HepG2 (cell line): ENCODE results near the gene WBP1. TPM values are rescaled to one million over a fixed set of nuclear protein-coding genes. Genes with fewer than 3 reads are reported as not detected.
A peak's percentile ranks its signal among the peaks of the same experiment; 100 is the strongest.

Source experiments
- ARNT2 ChIP-seq: sonication (generic); formaldehyde crosslinking; IDR thresholded peaks from 2 replicates; pipeline ENCODE4 v1.8.0; 2022; ENCODE audit warnings: mild to moderate bottlenecking, low read depth, missing genetic modification reagents, moderate library complexity
- BORCS8-MEF2B ChIP-seq: sonication (generic); formaldehyde crosslinking; IDR thresholded peaks from 2 replicates; pipeline ENCODE4 v1.8.0; 2022; ENCODE audit warnings: mild to moderate bottlenecking, missing genetic modification reagents
- CCDC6 ChIP-seq: sonication (generic); formaldehyde crosslinking; IDR thresholded peaks from 2 replicates; pipeline ENCODE4 v1.8.1; 2022; ENCODE audit warnings: mild to moderate bottlenecking, missing genetic modification reagents, moderate library complexity
- KDM6A ChIP-seq: IDR thresholded peaks from 2 replicates; pipeline ENCODE4 v1.6.1; 2016; ENCODE audit warnings: low read depth
- NFATC3 ChIP-seq: sonication (generic); formaldehyde crosslinking; IDR thresholded peaks from 2 replicates; pipeline ENCODE4 v1.5.1; 2020; ENCODE audit warnings: mild to moderate bottlenecking, missing genetic modification reagents
- POLR2AphosphoS2 ChIP-seq: IDR thresholded peaks from 2 replicates; pipeline ENCODE4 v1.6.1; 2011; ENCODE audit warnings: low read depth, low read length, improper control_type of control experiment
- TBX3 ChIP-seq: fragments of 450-650 bp; IDR thresholded peaks from 2 replicates; pipeline ENCODE4 v1.6.1; 2017; ENCODE audit warnings: antibody characterized with exemption, mild to moderate bottlenecking, inconsistent platforms, borderline replicate concordance
- ZC3H13 ChIP-seq: sonication (generic); formaldehyde crosslinking; IDR thresholded peaks from 2 replicates; pipeline ENCODE4 v1.8.1; 2023; ENCODE audit warnings: mild to moderate bottlenecking, missing genetic modification reagents, moderate library complexity
- ZNF343 ChIP-seq: sonication (generic); formaldehyde crosslinking; IDR thresholded peaks from 2 replicates; pipeline ENCODE4 v1.4.0; 2020; ENCODE audit warnings: mild to moderate bottlenecking, missing genetic modification reagents
- ZNF367 ChIP-seq: sonication (generic); formaldehyde crosslinking; IDR thresholded peaks from 2 replicates; pipeline ENCODE4 v1.4.0; 2020; ENCODE audit warnings: missing genetic modification reagents, borderline replicate concordance
- ZNF431 ChIP-seq: sonication (generic); formaldehyde crosslinking; IDR thresholded peaks from 2 replicates; pipeline ENCODE4 v1.9.0; 2022; ENCODE audit warnings: missing genetic modification reagents, low read depth, mild to moderate bottlenecking, borderline replicate concordance
- ZNF556 ChIP-seq: sonication (generic); formaldehyde crosslinking; IDR thresholded peaks from 2 replicates; pipeline ENCODE4 v1.4.0; 2020; ENCODE audit warnings: mild to moderate bottlenecking, missing genetic modification reagents, borderline replicate concordance
- ZNF598 ChIP-seq: sonication (generic); formaldehyde crosslinking; IDR thresholded peaks from 2 replicates; pipeline ENCODE4 v1.5.1; 2020; ENCODE audit warnings: mild to moderate bottlenecking, missing genetic modification reagents, borderline replicate concordance
- ZNF747 ChIP-seq: sonication (generic); formaldehyde crosslinking; IDR thresholded peaks from 2 replicates; pipeline ENCODE4 v1.8.1; 2023; ENCODE audit warnings: missing genetic modification reagents, mild to moderate bottlenecking, borderline replicate concordance
- polyA plus RNA-seq, 8 experiments: library from polyadenylated mRNA; depleted of rRNA in 3 of 8; stranded (reverse) in 7 of 8; unstranded in 1 of 8; fragments of >200 nt; fragmentation: Illumina TruSeq in 4 of 8; extraction: Trizol in 4 of 8; gene quantifications; 2 replicates each; pipeline versions ENCODE4 v1.2.1 to v1.2.3, GENCODE V29; 2011 to 2016; ENCODE audit warnings: low read depth in 4 of 8, missing spikeins in 1 of 8, mixed read lengths in 1 of 8; ENCODE audit not compliant: insufficient read depth in 1 of 8
- total RNA-seq, 5 experiments: library from RNA; depleted of rRNA; stranded (reverse); fragments of >200 nt; fragmentation: Illumina TruSeq; extraction: Trizol; gene quantifications; 2 replicates each; pipeline ENCODE4 v1.2.3, GENCODE V29; 2016; ENCODE audit warnings: low read depth in 1 of 5
- TF ChIP-seq, protein P1 (sequence below): sonication (generic); formaldehyde crosslinking; IDR thresholded peaks from 2 replicates; pipeline ENCODE4 v1.4.0; 2020; ENCODE audit warnings: low read depth, mild to moderate bottlenecking, missing genetic modification reagents
- TF ChIP-seq, protein P2 (sequence below): sonication (generic); formaldehyde crosslinking; IDR thresholded peaks from 2 replicates; pipeline ENCODE4 v1.4.0; 2020; ENCODE audit warnings: missing genetic modification reagents, mild to moderate bottlenecking, borderline replicate concordance
- TF ChIP-seq, protein P3 (sequence below): sonication (generic); formaldehyde crosslinking; IDR thresholded peaks from 2 replicates; pipeline ENCODE4 v1.5.1; 2020; ENCODE audit warnings: mild to moderate bottlenecking, missing genetic modification reagents
- TF ChIP-seq, protein P4 (sequence below): sonication (generic); formaldehyde crosslinking; IDR thresholded peaks from 2 replicates; pipeline ENCODE4 v1.5.0; 2020; ENCODE audit warnings: missing genetic modification reagents
- TF ChIP-seq, protein P5 (sequence below): sonication (generic); formaldehyde crosslinking; IDR thresholded peaks from 2 replicates; pipeline ENCODE4 v1.4.0; 2020; ENCODE audit warnings: missing genetic modification reagents

WBP1 gene
- total and polyA plus RNA-seq, 2 of the 13 experiments (the other 11 are each of a cell fraction or from before 2014, with no cell fraction given): 38.8 to 85.7 TPM

DNA sequence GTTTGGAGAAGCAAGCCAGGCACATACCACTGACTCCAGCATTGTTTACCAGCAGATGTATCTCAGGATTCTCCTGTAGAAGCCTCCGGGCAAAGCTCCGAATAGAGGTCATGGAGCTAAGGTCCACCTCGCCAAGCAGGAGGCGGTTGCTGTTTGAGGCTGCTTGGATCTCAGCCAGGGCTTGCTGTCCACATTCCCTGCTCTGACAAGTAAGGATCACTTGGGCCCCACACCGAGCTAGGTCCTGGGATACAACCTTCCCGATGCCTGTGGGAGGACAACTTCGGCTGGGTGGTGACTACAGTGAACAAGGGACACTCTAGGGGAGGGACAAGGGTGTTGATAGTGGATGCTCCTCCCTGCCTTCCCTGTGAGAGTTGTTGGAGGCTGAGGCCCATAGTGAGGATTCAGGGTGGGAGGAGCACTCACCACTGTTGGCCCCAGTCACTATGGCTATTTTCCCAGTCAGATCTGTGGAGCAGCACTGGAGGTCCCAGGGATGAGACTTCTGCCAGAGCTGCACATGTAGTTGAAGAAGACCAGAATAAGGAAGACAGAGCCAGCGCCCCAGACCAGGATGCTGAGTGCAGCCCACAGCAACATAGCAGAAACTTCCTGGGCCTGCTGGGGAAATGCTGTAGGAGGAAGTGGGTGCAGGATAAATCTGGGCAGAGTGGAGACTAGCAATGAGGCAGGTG is 45.1 kb upstream of the WBP1 start (continued):
- TF ChIP-seq ZNF431 (CRISPR knock-in tag) (no peak), BORCS8-MEF2B (CRISPR knock-in tag) (no peak), ARNT2 (CRISPR knock-in tag) (no peak), ZNF343 (CRISPR knock-in tag) (no peak), NFATC3 (CRISPR knock-in tag) (no peak), ZNF367 (no peak), ZNF556 (CRISPR knock-in tag) (peak; percentile 43; the same call in 1 of the 2 replicates), CCDC6 (no peak), TBX3 (no peak), ZNF598 (0 out of 2 replicates have a peak, but pooled peaks have one; percentile 31), ZNF747 (CRISPR knock-in tag) (no peak), ZC3H13 (no peak), POLR2AphosphoS2 (no peak), KDM6A (CRISPR knock-in tag) (peak; percentile 63; the same call in 1 of the 2 replicates)
- TF ChIP-seq, protein P1, sequence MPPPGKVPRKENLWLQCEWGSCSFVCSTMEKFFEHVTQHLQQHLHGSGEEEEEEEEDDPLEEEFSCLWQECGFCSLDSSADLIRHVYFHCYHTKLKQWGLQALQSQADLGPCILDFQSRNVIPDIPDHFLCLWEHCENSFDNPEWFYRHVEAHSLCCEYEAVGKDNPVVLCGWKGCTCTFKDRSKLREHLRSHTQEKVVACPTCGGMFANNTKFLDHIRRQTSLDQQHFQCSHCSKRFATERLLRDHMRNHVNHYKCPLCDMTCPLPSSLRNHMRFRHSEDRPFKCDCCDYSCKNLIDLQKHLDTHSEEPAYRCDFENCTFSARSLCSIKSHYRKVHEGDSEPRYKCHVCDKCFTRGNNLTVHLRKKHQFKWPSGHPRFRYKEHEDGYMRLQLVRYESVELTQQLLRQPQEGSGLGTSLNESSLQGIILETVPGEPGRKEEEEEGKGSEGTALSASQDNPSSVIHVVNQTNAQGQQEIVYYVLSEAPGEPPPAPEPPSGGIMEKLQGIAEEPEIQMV (CRISPR knock-in tag): no peak
- TF ChIP-seq, protein P2, sequence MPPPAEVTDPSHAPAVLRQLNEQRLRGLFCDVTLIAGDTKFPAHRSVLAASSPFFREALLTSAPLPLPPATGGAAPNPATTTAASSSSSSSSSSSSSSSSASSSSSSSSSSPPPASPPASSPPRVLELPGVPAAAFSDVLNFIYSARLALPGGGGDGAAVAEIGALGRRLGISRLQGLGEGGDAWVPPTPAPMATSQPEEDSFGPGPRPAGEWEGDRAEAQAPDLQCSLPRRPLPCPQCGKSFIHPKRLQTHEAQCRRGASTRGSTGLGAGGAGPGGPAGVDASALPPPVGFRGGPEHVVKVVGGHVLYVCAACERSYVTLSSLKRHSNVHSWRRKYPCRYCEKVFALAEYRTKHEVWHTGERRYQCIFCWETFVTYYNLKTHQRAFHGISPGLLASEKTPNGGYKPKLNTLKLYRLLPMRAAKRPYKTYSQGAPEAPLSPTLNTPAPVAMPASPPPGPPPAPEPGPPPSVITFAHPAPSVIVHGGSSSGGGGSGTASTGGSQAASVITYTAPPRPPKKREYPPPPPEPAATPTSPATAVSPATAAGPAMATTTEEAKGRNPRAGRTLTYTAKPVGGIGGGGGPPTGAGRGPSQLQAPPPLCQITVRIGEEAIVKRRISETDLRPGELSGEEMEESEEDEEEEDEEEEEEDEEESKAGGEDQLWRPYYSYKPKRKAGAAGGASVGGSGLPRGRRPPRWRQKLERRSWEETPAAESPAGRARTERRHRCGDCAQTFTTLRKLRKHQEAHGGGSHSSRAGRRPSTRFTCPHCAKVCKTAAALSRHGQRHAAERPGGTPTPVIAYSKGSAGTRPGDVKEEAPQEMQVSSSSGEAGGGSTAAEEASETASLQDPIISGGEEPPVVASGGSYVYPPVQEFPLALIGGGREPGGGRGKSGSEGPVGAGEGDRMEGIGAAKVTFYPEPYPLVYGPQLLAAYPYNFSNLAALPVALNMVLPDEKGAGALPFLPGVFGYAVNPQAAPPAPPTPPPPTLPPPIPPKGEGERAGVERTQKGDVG (CRISPR knock-in tag): no peak
- TF ChIP-seq, protein P3, sequence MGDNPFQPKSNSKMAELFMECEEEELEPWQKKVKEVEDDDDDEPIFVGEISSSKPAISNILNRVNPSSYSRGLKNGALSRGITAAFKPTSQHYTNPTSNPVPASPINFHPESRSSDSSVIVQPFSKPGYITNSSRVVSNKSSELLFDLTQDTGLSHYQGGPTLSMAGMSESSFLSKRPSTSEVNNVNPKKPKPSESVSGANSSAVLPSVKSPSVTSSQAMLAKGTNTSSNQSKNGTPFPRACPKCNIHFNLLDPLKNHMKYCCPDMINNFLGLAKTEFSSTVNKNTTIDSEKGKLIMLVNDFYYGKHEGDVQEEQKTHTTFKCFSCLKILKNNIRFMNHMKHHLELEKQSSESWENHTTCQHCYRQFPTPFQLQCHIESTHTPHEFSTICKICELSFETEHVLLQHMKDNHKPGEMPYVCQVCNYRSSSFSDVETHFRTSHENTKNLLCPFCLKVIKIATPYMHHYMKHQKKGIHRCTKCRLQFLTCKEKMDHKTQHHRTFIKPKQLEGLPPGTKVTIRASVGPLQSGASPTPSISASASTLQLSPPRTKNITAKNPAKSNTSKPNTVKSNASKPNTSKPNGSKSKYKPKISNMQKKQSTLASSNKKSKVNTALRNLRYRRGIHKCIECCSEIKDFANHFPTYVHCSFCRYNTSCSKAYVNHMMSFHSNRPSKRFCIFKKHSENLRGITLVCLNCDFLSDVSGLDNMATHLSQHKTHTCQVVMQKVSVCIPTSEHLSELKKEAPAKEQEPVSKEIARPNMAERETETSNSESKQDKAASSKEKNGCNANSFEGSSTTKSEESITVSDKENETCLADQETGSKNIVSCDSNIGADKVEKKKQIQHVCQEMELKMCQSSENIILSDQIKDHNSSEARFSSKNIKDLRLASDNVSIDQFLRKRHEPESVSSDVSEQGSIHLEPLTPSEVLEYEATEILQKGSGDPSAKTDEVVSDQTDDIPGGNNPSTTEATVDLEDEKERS: no peak
- TF ChIP-seq, protein P4, sequence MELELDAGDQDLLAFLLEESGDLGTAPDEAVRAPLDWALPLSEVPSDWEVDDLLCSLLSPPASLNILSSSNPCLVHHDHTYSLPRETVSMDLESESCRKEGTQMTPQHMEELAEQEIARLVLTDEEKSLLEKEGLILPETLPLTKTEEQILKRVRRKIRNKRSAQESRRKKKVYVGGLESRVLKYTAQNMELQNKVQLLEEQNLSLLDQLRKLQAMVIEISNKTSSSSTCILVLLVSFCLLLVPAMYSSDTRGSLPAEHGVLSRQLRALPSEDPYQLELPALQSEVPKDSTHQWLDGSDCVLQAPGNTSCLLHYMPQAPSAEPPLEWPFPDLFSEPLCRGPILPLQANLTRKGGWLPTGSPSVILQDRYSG (CRISPR knock-in tag): no peak
- TF ChIP-seq, protein P5, sequence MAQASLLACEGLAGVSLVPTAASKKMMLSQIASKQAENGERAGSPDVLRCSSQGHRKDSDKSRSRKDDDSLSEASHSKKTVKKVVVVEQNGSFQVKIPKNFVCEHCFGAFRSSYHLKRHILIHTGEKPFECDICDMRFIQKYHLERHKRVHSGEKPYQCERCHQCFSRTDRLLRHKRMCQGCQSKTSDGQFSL (CRISPR knock-in tag): no peak
